ENCODE data around the gene PCSK5.
"Not testable (repeated sequence)": the region's sequence is repeated elsewhere in the genome, so short reads cannot be mapped to it uniquely, and the experiment has no call there.

PCSK5 gene

GRCh38 chr9:76324030-76324429 is 433.6 kb downstream of the PCSK5 start:
- not testable (repeated sequence) for DNase-seq

GRCh38 chr9:76330034-76330433 is 439.6 kb downstream of the PCSK5 start:
- no peak for DNase-seq

- DNase-seq, result no peak
Measured at GRCh38 chr9:76333388-76333787, 442.9 kb downstream of the PCSK5 start.

- no peak for DNase-seq
Measured at GRCh38 chr9:76333964-76334363, 443.5 kb downstream of the PCSK5 start.

- no peak for DNase-seq
Measured at GRCh38 chr9:76336027-76336426, 445.6 kb downstream of the PCSK5 start.

GRCh38 chr9:76338418-76338817 is 447.9 kb downstream of the PCSK5 start:
- no peak for DNase-seq

GRCh38 chr9:76341616-76342015 is 451.1 kb downstream of the PCSK5 start:
- DNase-seq, result no peak

- DNase-seq, result no peak
Measured at GRCh38 chr9:76342201-76342600, 451.7 kb downstream of the PCSK5 start.

- no peak for DNase-seq
Measured at GRCh38 chr9:76342858-76343257, 452.4 kb downstream of the PCSK5 start.

- no peak for DNase-seq
Measured at GRCh38 chr9:76349865-76350264, 459.4 kb downstream of the PCSK5 start.

- no peak for DNase-seq
Measured at GRCh38 chr9:76351006-76351405, 460.5 kb downstream of the PCSK5 start.

GRCh38 chr9:76352026-76352620 is 461.6 kb downstream of the PCSK5 start:
- no peak for DNase-seq

GRCh38 chr9:76353280-76353679 is 462.8 kb downstream of the PCSK5 start:
- DNase-seq, result no peak

- no peak for DNase-seq
Measured at GRCh38 chr9:76354221-76354620, 463.7 kb downstream of the PCSK5 start.

GRCh38 chr9:76355886-76356285 is 465.4 kb downstream of the PCSK5 start:
- DNase-seq, result no peak

- no peak for DNase-seq
Measured at GRCh38 chr9:76357555-76357954, 467.1 kb downstream of the PCSK5 start.

- no peak for DNase-seq
Measured at GRCh38 chr9:76358628-76359280, 468.3 kb downstream of the PCSK5 start.

GRCh38 chr9:76359365-76359764 is 468.9 kb downstream of the PCSK5 start:
- no peak for DNase-seq

GRCh38 chr9:76359766-76360165 is 469.3 kb downstream of the PCSK5 start:
- DNase-seq, result no peak

GRCh38 chr9:76362332-76363031 is 472.0 kb downstream of the PCSK5 start:
- not testable (repeated sequence) for DNase-seq

GRCh38 chr9:76363032-76363395 is 472.5 kb downstream of the PCSK5 start:
- DNase-seq, result no peak

- no peak for DNase-seq
Measured at GRCh38 chr9:76365028-76365427, 474.6 kb downstream of the PCSK5 start.

GRCh38 chr9:76366275-76366674 is 475.8 kb downstream of the PCSK5 start:
- DNase-seq, result no peak

- peak; percentile 19 for DNase-seq
Measured at GRCh38 chr9:76369583-76369982, 479.1 kb downstream of the PCSK5 start.
